Endometrial microvascular endothelial cells (primary cell): Measurements from ENCODE around the gene ATP6V1C2. TPM values are rescaled to one million over a fixed set of nuclear protein-coding genes. Genes with fewer than 3 reads are reported as not detected.
"Not testable (repeated sequence)": the region's sequence is repeated elsewhere in the genome, so short reads cannot be mapped to it uniquely, and the experiment has no call there.

ENCODE experiments used
- in situ Hi-C: cut with HindIII; loops from 2 replicates; pipeline ENCODE4 v1.10.0; 2017; ENCODE audit warnings: low sequenced_read_pairs, low pct_unique_long_range_greater_than_20kb; ENCODE audit errors: inconsistent ontology term
- total RNA-seq: library from RNA; depleted of rRNA; stranded (reverse); fragments of >200 nt; gene quantifications from one replicate; pipeline ENCODE4 v1.2.3, GENCODE V29; 2015; ENCODE audit errors: inconsistent ontology term

ATP6V1C2 gene
- total RNA-seq, 1 donor from 2014 or later: not detected

DNA sequence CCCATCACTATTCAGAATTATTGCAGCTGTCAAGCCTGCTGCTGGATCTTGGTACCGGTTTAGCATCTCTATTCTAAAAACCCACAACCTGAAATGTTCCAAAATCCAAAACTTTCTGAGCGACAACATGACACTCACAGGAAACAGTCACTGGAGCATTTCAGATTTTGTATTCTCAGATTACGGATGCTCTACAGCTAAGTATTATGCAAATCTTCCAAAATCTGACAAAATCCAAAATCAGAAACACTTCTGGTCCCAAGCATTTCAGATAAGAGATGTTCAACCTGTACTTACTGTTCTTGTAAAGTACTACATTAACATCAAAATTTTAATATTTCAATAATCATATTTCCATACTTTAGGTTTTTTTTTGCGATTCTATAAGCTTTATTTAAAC, 78.7 kb downstream of the ATP6V1C2 start:
- in situ Hi-C loops: no loop called here

DNA sequence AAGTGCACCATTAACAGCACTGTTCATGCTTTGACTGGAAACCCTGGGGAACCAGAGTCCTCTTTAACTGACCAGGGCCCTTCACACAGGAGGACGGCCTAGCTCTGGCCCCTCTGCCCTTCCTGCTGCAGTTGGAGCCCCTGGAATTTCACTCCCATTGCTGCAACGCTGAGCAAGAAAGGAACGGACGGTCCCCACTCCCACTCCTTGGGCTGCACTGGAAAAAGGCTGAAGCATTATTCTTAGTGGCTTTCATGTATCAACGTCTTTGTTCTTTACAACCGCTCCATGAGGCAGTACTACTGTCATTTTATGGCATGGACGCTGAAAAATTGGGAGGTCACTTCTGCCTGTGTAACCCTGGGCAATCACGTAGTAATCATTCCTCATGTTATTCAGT, 81.2 kb downstream of the ATP6V1C2 start:
- in situ Hi-C loops: no loop called here

DNA sequence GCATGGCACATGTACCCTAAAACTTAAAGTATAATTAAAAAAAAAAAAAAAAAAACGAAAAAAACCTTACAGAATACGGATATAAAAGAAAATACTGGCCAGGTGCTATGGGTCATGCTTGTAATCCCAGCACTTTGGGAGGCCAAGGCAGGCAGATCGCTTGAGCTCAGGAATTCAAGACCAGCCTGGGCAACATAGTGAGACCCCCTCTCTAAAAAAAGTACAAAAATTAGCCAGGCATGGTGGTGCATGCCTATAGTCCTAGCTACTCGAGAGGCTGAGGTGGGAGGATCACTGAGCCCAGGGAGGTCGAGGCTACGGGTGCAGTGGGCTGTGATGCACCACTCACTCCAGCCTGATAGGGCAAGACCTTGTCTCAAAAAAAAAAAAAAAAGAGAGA, 84.6 kb downstream of the ATP6V1C2 start:
- in situ Hi-C loops: not testable (repeated sequence)

- in situ Hi-C loops: no loop called here
These were observed 85.1 kb downstream of the ATP6V1C2 start for GRCh38 chr2:10806543-10806942.

- in situ Hi-C loops: no loop called here
These were observed 89.1 kb downstream of the ATP6V1C2 start for GRCh38 chr2:10810202-10811161.

GRCh38 chr2:10811517-10811916, 90.1 kb downstream of the ATP6V1C2 start:
- in situ Hi-C loops: no loop called here

GRCh38 chr2:10812362-10813162, 91.1 kb downstream of the ATP6V1C2 start, which contains the start of gene PDIA6:
Gene PDIA6, minus strand, starts transcription at chr2:10812785. Its CDS starts 89 bp downstream, at chr2:10812696.
- in situ Hi-C loops: no loop called here

GRCh38 chr2:10813163-10814138, 92.0 kb downstream of the ATP6V1C2 start:
- in situ Hi-C loops: not testable (repeated sequence)

DNA sequence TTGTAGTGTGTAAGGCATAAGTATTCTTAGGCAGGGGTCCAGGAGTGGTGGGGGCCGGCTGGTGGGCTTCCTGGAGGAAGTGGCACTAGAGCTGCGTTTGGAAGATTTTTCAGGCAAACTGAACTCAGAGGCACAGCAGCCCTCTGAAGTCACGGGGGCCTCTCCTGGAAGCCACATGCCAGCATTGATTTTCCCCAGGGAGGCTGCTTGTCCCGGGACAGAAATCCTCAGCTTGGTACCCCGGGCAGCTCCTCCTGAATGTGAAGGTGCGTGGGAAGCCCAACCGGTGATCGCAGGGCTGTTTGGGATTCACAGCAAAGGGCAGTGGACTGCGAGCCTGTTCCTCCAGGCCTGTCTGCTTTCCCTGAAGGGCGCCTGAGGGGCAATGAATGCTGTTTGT, 92.7 kb downstream of the ATP6V1C2 start:
- in situ Hi-C loops: no loop called here

DNA sequence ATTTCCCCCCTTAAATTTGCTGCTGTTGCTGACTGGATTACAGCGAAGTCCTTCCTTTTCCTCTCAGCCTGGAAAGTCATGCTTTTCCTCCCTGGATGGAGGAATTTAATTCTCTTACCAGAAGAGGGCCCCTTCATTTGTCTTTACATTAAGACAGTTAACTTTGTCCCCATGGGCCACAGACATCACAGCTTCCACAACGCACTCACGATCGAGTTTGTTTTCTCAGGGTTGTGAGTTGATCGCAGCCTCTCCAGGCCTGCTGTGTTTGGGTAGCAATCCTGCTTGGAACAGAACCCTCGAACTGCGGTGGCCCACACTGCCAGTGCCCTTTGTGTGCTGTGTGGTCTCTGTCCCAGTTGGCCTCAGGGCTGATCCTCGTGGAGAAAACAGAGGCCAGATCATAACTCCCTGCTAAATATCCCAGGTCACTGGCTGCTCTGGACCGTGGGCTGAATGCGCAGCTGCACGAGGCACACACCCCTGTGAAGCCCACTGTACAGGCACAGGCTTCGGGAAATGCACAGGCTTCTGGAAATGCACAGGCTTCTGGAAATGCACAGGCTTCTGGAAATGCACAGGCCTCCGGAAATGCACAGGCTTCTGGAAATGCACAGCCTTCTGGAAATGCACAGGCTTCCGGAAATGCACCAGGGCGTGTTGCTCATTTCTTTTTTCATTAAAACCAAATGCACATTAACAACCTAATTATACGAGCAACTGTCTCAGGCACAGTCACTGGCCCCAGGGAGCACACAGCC, 93.3 kb downstream of the ATP6V1C2 start:
- in situ Hi-C loops: no loop called here

- in situ Hi-C loops: no loop called here
These were observed 96.0 kb downstream of the ATP6V1C2 start for GRCh38 chr2:10817413-10817812.

DNA sequence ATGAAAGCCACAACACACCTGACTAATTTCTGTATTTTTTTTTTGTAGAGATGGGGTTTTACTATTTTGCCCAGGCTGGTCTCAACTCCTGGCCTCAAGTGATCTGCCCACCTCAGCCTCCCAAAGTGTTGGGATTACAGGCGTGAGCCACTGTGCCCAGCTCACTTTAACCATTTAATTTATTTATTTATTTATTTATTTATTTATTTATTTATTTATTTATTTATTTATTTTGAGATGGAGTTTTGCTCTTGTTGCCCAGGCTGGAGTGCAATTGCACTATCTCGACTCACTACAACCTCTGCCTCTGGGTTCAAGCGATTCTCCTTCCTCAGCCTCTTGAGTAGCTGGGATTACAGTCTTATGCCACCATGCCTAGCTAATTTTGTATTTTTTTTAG, 96.9 kb downstream of the ATP6V1C2 start:
- in situ Hi-C loops: not testable (repeated sequence)

GRCh38 chr2:10818984-10819383, 97.6 kb downstream of the ATP6V1C2 start:
- in situ Hi-C loops: no loop called here

- in situ Hi-C loops: no loop called here
These were observed 98.4 kb downstream of the ATP6V1C2 start for GRCh38 chr2:10819714-10820314.

DNA sequence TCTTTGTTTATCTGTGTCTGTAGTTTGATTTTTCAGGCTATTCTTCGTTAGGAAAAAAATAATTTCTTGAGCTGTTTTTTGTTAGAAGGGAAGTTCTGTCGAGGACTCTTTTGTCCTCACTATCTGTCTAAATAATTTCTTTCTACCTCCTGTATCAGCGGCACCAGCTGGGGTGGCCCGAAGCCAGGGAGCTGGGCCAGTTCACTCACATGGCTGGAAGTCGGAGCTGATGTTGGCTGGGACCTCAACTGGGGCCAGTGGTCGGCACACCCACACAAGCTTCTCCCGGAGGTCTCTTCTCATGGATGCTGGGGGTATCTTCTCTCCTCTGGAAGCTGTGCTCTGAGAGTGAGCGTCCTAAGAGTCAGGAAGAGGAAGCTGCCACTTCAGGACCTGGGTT, 99.1 kb downstream of the ATP6V1C2 start:
- in situ Hi-C loops: no loop called here

GRCh38 chr2:10820978-10821695, 99.7 kb downstream of the ATP6V1C2 start:
- in situ Hi-C loops: no loop called here

- in situ Hi-C loops: no loop called here
These were observed 102.8 kb downstream of the ATP6V1C2 start for GRCh38 chr2:10824191-10824590.
